Measurements from ENCODE around the gene KIF22. TPM values are rescaled to one million over a fixed set of nuclear protein-coding genes. Genes with fewer than 3 reads are reported as not detected.
A peak's percentile ranks its signal among the peaks of the same experiment; 100 is the strongest.

Gene KIF22
- total RNA-seq, 1 experiment from 2014 or later = 120 TPM

GRCh38 chr16:29834079-29834478 is 43.5 kb downstream of the KIF22 start:
- DNase-seq (ENCODE audit: low read depth) = no peak

DNA sequence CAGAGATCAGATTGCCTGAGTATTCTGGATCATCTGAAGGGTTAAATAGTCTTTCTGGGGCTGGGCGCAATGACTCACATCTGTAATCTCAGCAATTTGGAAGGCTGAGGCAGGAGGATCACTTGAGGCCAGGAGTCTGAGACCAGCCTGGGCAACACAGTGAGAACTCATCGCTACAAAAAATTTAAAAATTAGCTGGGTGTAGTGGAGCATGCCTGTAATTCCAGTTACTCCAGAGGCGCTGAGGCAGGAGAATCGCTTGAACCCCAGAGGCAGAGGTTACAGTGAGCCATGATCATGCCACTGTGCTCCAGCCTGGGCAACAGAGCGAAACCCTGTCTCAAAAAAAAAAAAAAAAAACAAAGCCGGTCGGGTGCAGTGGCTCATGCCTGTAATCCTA is 45.4 kb downstream of the KIF22 start:
- no peak for DNase-seq (ENCODE audit: low read depth)

GRCh38 chr16:29836623-29837022 is 46.1 kb downstream of the KIF22 start:
- DNase-seq (ENCODE audit: low read depth) = no peak

DNA sequence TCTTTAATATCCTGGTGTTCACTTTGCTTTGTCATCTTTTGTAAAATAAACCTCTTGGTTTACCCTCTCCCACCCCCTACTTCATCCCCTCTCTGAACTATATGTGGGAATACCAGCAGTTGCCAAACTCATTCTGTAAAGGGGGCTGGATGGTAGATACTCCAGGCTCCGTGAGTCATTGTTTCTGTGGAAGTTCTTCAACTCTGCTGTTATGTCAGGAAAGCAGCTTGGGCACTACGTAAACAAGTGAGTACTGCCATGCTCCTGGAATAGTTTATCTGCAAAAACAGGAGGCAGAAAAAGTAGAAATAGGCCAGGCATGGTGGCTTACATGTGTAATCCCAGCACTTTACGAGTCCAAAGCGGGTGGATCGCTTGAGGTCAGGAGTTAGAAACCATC is 47.3 kb downstream of the KIF22 start:
- no peak for DNase-seq (ENCODE audit: low read depth)

GRCh38 chr16:29839822-29840221 is 49.3 kb downstream of the KIF22 start:
- DNase-seq (ENCODE audit: low read depth) = no peak

GRCh38 chr16:29840240-29840639 is 49.7 kb downstream of the KIF22 start:
- DNase-seq (ENCODE audit: low read depth) = no peak

DNA sequence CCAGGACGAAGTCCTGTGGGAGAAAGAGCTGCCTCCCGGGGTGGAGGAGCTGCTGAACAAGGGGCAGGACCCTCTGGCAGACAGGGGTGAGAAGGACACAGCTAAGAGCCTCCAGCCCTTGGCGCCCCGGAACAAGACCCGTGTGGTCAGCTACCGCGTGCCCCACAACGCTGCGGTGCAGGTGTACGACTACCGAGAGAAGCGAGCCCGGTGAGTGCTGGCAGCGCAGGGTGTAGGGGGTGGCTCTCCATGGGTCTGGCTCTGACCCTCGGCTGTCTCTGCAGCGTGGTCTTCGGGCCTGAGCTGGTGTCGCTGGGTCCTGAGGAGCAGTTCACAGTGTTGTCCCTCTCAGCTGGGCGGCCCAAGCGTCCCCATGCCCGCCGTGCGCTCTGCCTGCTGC is 51.1 kb downstream of the KIF22 start:
- DNase-seq (ENCODE audit: low read depth) = no peak

GRCh38 chr16:29842732-29843346 is 52.3 kb downstream of the KIF22 start:
- DNase-seq (ENCODE audit: low read depth) = no peak

DNA sequence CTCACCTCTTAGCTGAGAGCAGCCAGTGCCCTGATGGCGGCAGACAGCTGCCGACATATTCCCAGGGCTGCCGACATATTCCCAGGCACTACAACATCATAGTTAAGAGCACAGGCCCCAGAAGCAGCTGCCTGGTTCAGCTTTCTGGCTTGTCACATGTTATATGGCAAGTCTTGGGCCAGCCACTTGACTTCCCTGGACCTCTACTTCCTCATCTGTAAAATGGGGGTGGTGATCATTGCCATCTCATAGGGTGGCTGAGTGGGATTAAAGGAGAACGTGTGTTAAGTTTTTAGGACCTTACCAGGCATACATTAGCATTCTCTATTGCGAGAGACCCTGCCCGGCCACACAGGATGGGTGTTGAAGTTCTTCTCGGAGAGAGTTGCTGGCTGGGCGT is 53.4 kb downstream of the KIF22 start:
- no peak for DNase-seq (ENCODE audit: low read depth)

DNA sequence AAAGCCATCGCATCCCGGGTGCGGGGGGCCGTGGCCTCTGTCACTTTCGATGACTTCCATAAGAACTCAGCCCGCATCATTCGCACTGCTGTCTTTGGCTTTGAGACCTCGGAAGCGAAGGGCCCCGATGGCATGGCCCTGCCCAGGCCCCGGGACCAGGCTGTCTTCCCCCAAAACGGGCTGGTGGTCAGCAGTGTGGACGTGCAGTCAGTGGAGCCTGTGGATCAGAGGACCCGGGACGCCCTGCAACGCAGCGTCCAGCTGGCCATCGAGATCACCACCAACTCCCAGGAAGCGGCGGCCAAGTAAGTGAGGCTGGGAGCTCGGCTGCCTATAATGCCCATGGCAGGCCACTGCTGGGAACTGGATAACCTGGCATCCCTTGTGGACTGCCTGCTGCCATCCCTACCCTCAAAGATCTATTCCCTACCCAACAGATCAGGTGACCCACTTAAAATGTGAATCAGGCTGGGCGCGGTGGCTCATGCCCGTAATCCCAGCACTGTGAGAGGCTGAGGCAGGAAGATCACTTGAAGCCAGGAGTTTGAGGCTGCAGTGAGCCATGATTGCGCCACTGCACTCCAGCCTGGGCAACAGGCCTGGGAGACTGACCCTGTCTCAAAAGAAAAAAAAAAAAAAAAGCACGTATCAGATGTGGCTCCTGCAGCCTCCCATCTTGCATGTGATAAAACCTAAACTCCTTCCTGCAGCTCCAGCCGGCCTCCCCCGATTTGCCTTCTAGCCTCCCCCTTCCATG is 54.2 kb downstream of the KIF22 start:
- DNase-seq (ENCODE audit: low read depth) = no peak

DNA sequence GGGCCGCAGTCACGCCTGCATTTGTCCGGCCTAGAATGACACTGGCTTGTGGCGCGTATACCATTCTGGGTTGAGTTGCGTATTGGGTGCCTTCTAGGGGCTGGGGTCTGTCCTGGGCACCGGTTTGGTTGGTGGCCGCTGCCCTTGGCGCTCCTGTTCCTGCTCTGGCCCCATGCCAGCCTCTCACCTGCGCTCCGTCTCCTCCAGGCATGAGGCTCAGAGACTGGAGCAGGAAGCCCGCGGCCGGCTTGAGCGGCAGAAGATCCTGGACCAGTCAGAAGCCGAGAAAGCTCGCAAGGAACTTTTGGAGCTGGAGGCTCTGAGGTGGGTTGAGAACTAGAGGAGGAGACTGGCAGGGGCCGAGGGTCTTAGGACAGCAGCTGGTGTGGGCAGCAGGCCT is 55.1 kb downstream of the KIF22 start:
- DNase-seq (ENCODE audit: low read depth) = no peak

DNA sequence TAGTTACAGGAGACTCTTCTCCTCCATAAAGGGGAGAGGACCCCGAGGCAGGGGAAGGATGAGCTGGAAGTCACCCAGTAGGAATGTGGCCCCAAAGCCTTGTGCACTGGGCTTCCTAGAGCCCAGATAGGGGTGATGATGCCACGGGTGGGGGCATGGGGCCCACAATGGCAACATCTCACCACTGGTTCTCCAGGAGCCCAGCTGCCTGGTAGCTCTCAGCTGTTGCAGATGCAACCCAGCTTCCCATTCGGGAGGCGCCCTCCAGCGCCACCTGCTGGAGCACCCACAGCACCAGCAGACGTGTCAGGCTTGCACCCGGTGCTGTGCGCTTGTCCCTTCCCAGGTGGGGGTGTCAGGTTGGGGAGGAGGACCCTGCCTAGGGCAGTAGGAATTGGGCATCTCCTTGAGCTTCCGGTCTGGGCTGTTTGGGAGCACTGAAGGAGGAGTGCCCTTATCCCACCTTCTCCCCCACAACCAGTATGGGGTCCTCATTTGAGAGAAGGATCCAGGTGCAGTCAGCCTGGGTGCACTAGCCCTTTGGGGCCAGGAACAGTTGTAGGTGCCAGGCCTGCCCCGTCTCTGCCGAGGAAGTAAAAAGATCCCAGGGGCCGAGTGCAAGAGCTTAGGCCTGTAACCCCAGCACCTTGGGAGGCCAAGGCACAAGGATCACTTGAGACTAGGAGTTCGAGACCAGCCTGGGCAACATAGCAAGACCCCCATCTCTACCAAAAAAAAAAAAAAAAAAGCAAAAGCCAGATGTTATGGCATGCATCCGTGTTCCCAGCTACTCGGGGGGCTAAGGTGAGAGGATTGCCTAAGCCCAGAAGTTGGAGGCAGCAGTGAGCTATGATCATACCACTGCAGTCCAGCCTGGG is 58.1 kb downstream of the KIF22 start:
- DNase-seq (ENCODE audit: low read depth) = peak; percentile 42

DNA sequence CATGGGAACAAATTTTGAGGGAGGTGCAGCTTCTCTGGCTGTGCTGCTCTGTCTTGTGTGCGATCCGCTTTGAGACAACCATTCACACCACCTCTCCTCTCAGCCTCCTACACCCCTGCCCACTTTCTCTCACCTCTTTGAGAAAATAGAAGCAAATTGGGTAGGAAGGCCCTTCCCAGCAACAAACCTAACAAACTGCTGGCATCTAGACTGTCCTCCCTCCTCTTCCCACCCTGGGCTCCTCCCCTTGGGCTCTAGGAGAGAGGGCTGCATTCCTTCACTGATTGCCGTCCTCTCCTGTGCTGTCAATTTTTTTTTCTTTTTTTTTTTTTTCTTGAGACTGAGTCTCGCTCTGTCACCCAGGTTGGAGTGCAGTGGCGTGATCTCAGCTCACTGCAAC is 59.0 kb downstream of the KIF22 start:
- DNase-seq (ENCODE audit: low read depth) = no peak

GRCh38 chr16:29850998-29851397 is 60.4 kb downstream of the KIF22 start:
- no peak for DNase-seq (ENCODE audit: low read depth)

GRCh38 chr16:29852654-29853053 is 62.1 kb downstream of the KIF22 start:
- DNase-seq (ENCODE audit: low read depth) = no peak

- no peak for DNase-seq (ENCODE audit: low read depth)
Observed at GRCh38 chr16:29854520-29855100, 64.1 kb downstream of the KIF22 start.

Small RNA genes within 50 kb of the gene (small RNA-seq; reads per million reads assigned to genes)
- not detected for gene AC009133.6
- gene AC120114.4 = not detected

Other genes starting within 250 kb of the KIF22 start
- 4.1 TPM in 2 replicates for gene SPN, start 127.5 kb upstream of the KIF22 start, total RNA-seq (2014; rRNA removed; shearing (Covaris generic))
- 1.8 and 2.3 TPM in 2 replicates for gene QPRT, start 111.6 kb upstream of the KIF22 start, total RNA-seq (2014; rRNA removed; shearing (Covaris generic))
- 0.13 and 1.5 TPM in 2 replicates for gene C16orf54, start 44.8 kb upstream of the KIF22 start, total RNA-seq (2014; rRNA removed; shearing (Covaris generic))
- gene ZG16, start 12.5 kb upstream of the KIF22 start, total RNA-seq (2014; rRNA removed; shearing (Covaris generic)) = not detected in 2 replicates
- 289 and 412 TPM in 2 replicates for gene MAZ, start 15.8 kb downstream of the KIF22 start, total RNA-seq (2014; rRNA removed; shearing (Covaris generic))
- 0.60 and 4.5 TPM in 2 replicates for gene PRRT2, start 21.4 kb downstream of the KIF22 start, total RNA-seq (2014; rRNA removed; shearing (Covaris generic))
- gene PAGR1, start 25.4 kb downstream of the KIF22 start, total RNA-seq (2014; rRNA removed; shearing (Covaris generic)) = 51.3 and 56.5 TPM in 2 replicates
- 96.4 and 101 TPM in 2 replicates for gene MVP, start 29.7 kb downstream of the KIF22 start, total RNA-seq (2014; rRNA removed; shearing (Covaris generic))
- gene CDIPT, start 72.5 kb downstream of the KIF22 start, total RNA-seq (2014; rRNA removed; shearing (Covaris generic)) = 77.2 and 80.9 TPM in 2 replicates
- gene SEZ6L2, start 108.8 kb downstream of the KIF22 start, total RNA-seq (2014; rRNA removed; shearing (Covaris generic)) = 1.5 and 2.6 TPM in 2 replicates
- 3.8 and 9.3 TPM in 2 replicates for gene ASPHD1, start 109.7 kb downstream of the KIF22 start, total RNA-seq (2014; rRNA removed; shearing (Covaris generic))
- gene KCTD13, start 135.5 kb downstream of the KIF22 start, total RNA-seq (2014; rRNA removed; shearing (Covaris generic)) = 4.1 and 4.3 TPM in 2 replicates
- 38.0 and 39.0 TPM in 2 replicates for gene TMEM219, start 171.3 kb downstream of the KIF22 start, total RNA-seq (2014; rRNA removed; shearing (Covaris generic))
- 38.4 and 40.0 TPM in 2 replicates for gene TAOK2, start 183.1 kb downstream of the KIF22 start, total RNA-seq (2014; rRNA removed; shearing (Covaris generic))
- 24.3 and 33.8 TPM in 2 replicates for gene HIRIP3, start 204.9 kb downstream of the KIF22 start, total RNA-seq (2014; rRNA removed; shearing (Covaris generic))
- 80.1 and 94.7 TPM in 2 replicates for gene INO80E, start 205.5 kb downstream of the KIF22 start, total RNA-seq (2014; rRNA removed; shearing (Covaris generic))
- gene DOC2A, start 220.3 kb downstream of the KIF22 start, total RNA-seq (2014; rRNA removed; shearing (Covaris generic)) = 0.10 and 0.63 TPM in 2 replicates
- not detected in 2 replicates for gene C16orf92, start 232.4 kb downstream of the KIF22 start, total RNA-seq (2014; rRNA removed; shearing (Covaris generic))
- gene TLCD3B, start 240.5 kb downstream of the KIF22 start, total RNA-seq (2014; rRNA removed; shearing (Covaris generic)) = 0.11 and 0.13 TPM in 2 replicates

Measured in HT1080 (cell line).